HG03064 (cell line): ENCODE results near the gene CACNA2D3.
"Not testable (repeated sequence)": the region's sequence is repeated elsewhere in the genome, so short reads cannot be mapped to it uniquely, and the experiment has no call there.

ENCODE experiments used
- ATAC-seq: cut with Tn5 transposase; IDR thresholded peaks from one replicate; pipeline ENCODE4 v1.9.1; 2021; ENCODE audit warnings: low read depth; ENCODE audit not compliant: unreplicated experiment

The CACNA2D3 gene

DNA sequence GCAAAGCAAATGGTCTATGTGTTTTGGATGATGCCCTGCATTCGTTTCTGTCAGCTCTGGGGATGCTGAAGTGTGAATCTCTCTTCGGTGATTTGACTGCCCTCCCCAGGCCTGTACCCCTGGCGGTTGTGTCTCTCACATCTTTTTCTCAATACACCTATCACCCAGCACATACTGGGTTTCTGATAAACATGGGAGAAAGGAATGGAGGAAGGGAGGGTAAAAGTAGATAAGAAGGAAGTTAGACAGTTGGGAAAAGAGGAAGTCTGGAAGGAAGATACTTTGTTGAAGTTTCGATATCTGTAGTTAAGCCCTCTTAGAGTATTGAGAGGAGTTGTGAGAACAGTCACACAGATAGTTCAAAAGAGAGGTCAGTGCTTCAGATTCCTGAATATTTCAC is 841.3 kb downstream of the CACNA2D3 start:
- ATAC-seq: no peak

DNA sequence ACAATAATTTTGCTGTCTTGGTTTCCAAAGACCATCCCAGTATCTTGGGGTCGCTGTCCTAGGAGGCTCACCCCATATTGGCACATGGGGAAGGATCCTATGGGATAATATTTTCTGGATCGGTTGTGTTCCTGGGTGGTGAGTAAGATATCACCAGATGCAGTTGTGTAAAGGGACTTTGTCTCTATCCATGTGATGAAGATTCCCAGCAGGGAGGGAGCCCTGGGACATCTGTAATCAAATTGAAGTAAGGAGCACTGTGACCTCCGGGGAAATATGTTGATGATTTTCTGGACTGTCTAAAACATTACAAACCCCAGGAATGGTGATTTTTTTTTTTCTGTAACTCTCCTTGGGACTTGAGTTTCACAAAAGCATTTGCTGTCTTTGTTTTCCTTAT is 841.7 kb downstream of the CACNA2D3 start:
- ATAC-seq: no peak

DNA sequence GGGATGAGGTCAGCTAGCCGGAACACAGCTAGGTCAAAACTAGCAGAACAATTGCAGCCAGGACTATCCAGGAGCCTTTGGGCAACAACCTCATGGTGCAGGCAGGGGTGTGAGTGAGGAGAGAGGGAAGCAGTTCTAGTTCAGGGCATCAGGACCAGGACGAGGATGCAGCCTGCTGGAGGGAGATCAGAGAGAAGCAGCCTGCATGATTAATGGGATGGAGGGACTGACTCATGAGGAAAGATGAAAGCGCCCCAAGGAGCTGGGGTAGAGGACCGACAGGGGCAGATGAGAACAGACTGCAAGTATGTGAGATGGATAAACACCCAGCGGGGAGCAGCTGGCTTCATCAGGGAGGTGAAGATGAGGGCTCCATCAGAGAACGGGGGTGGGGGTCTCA is 843.4 kb downstream of the CACNA2D3 start:
- no peak for ATAC-seq

DNA sequence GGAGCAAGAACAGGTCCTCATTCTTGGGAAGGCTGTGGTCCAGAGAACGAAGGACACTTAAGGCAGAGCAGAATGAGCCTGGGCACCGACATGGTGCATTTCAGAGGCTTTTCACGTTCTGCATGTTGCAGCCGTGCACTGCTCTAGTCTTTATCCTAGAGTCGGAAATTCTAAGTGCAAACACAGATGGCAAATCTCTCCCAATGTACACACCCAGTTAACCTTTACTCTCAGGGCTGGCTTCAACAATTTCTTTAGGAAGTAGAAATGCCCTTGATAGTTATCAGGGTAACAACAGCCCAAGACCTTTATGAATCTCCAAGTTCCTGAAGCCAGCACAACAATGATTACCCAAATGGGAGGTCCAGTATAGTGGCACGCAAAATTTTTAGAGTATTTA is 844.6 kb downstream of the CACNA2D3 start:
- ATAC-seq: no peak

DNA sequence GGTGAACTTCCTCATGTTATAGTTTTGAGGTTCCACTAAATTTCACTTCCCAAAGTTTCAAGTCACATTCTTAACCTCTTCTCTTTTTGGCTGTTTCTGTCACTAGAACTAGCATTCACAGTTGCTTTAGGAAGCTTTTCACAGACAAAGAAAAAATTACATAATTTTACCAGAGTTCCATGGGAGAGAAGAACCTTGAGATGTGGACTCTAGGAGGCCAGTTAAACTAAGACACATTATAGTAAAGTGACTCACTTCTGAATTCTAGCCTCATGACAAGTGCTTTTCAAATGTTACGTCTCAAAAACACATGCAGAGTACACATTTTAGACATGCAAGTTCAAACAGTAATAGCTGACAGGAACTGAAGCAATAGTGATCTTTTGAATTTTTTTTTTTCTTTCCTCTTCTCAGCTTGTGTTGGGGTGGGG is 845.4 kb downstream of the CACNA2D3 start:
- ATAC-seq: no peak

DNA sequence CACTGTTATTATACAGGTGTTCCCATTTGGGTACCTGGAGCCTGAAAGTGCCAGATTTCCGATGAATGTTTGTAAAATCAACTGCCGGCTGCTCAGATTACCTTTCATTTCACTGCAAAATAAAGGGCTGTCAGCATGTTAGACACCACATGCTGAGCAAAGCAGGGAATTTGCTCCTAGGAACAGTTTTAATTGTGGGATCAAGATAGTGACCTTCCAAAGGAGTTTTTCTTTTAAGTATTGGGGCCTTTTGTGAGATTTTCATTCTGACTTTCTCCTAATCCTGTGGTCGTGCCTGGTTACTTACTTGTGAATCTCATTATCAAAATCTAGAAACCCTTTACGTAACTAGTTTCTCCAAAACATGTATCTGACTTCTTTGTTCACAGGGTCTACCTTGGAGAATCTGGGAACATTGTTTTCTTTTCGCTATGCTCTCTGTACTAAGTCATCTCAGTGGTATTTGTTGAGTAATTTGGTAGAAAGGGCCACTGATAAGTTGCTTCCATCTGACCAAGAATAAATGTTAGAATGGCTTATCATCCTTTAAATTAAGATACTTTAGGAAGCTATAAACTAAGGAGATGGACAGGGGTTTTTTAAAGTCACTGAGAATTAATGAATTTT is 846.3 kb downstream of the CACNA2D3 start:
- no peak for ATAC-seq

DNA sequence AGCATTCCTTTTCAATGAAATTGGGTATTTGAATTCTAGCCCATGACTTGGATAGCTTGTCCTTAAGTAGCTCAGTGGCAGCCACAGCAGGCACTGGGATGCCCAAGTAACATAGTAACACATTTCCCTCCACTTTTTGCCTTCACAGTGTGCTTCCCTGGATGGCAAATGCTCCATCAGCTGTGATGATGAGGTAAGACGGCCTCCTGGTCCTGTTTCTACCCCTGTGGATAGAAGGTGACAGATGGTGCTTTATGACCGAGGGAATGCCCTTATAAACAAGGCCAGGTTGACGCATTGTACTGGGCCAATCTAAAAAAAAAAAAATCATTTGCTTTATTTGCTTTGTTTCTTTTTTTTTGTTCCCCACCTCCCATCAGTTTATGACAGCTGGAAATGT is 847.3 kb downstream of the CACNA2D3 start:
- no peak for ATAC-seq

DNA sequence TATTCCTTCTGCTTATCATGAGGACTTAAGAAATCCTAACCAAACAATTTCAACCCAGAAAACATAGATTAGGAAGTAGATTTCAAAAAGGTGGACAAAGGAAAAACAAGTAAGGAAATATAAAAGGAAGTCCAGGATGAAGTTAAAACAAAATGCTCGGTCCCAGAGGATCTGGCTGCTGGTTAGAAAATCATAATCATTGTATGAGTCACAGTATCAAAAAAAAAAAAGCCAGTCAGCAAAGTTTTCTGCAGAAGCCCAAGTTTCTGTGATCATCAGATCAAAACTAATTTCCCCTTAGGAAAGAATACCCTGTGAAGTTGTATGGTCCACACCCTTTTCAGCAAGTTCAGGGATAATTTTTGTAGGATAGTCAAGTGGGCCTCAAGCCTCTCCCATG is 848.5 kb downstream of the CACNA2D3 start:
- no peak for ATAC-seq

DNA sequence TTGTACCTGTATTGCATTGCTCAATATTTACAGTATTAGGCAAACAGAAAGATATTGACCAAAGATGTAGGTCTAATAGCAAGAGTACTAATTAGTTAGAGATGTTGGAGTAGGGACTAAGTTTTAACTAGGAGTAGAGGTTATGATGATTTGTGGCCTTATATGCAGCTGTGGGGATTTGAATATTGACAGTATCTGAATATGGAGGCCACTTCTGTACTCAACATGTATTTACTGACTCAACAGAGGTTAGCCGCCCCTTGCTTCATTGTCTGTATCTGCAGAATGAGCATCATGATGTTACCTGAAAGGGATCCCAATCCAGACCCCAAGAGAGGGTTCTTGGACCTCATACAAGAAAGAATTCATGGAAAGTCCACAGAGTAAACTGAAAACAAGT is 855.1 kb downstream of the CACNA2D3 start:
- ATAC-seq: no peak

DNA sequence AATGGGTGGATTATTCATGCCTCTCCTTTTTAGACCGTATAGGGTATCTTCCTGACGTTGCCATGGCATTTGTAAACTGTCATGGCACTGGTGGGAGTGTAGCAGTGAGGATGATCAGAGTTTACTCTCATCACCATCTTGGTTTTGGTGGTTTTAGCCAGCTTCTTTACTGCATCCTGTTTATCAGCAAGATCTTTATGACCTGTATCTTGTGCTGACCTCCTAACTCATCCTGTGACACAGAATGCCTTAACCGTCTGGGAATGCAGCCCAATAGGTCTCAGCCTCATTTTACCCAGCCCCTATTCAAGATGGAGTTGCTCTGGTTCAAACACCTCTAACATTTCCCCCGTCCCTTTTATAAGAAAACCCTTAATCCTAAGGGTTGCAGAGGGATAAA is 855.6 kb downstream of the CACNA2D3 start:
- ATAC-seq: not testable (repeated sequence)

DNA sequence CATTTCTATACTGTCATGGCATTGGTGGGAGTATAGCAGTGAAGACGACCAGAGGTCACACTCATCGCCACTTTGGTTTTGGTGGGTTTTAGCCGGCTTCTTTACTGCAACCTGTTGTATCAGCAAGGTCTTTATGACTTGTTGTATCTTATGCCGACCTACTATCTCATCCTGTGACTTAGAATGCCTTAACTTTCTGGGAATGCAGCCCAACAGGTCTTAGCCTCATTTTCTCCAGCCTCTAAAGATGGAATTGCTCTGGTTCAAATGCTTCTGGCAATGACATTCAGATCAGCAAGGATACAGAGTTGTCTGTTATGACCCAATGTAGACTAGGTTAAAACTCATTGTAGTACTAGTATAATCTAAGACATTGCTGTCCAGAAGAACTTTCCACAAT is 860.5 kb downstream of the CACNA2D3 start:
- ATAC-seq: no peak

DNA sequence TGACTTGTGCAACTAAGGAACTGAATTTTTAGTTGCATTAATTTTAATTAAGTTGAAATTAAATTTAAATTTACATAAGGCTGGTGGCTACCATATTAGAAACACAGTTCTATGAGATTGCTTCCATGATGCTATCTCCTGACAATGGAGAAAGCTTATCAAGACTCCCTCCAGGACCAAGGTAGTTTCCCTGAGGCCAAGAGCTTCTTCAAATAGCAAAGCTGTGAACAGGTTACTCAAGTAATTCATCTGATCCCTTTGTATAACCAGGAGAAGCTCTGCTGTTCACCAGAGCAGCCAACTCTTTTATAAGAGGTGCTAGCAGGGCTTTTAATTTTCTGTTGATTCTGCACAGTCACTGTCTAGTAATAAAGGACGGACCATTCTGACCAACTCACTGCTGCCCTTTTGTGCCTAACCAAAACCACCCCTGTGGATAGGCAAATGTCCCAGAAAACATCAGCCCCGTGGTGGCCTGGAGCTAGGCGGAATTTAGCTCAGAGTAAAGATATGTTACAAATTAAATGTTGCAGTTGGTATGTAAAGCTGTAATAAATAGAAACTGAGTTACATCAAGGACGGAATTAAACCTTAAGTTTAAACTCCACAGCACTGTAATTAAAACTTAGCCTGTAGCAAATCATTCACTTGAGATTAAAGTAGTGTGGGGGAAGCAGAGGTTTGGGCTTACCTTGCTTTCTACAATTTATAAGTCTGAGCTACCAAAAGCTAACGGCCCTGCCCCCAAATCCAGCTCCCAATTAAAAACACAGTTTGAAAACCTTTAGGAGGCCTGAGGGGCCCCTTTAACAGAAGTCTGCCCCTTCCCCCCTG is 861.1 kb downstream of the CACNA2D3 start:
- no peak for ATAC-seq

DNA sequence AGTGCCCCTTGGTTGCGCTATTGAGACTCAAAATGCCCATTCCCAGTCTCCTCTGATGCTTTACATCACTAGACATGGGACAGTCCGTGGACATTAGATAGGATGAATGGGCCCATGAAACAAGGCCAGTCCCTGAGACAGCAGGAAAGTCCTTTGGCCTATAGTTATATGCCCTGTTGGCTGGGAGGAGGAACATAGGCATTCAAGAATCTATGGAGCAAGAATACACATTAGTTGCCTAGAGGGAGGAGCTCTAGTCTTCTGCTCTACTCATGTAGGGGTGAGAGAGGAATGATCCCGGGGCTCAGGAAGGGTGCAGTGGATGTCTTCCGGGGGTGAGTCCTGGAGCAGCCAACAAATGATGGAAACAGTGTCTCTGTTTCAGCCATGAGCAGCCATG is 863.5 kb downstream of the CACNA2D3 start:
- ATAC-seq: no peak

DNA sequence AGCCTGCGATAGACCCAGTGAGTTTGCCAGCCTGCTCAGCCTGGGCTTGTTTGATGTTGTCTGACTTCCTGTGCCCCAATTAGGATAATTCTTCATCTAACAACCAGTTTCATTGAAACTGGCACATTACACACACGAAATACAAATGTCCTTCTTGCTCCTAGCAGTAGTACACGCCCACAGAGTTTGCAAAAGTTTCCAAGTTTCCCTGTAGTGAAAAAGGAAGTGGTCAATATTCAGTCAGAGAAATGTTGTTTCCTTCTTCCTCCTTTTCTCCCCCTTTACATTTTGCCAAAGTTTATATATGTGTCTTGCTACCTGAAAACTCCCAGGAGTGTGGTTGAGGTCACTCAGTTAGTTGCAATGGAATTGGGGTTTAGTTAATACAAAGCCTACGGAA is 863.9 kb downstream of the CACNA2D3 start:
- no peak for ATAC-seq

DNA sequence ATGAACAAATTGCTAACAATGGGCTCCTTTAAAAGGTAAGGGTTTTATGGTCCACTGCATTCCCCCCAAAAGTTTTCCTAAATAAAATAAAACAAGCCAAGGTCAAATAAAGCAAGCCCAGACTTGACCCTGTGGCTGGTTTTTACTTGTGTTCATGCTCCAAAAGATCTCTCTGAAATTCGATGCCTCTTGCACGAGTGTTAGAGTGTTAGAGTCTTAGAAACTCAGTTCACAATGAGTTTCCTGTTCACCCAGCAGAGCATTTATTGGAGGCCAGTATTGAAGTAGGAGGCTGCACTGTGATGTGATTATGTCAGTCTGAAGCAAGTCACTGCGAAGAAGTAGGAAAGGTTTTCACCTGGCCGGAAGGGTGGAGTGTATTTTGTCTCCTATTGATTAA is 865.4 kb downstream of the CACNA2D3 start:
- ATAC-seq: no peak

DNA sequence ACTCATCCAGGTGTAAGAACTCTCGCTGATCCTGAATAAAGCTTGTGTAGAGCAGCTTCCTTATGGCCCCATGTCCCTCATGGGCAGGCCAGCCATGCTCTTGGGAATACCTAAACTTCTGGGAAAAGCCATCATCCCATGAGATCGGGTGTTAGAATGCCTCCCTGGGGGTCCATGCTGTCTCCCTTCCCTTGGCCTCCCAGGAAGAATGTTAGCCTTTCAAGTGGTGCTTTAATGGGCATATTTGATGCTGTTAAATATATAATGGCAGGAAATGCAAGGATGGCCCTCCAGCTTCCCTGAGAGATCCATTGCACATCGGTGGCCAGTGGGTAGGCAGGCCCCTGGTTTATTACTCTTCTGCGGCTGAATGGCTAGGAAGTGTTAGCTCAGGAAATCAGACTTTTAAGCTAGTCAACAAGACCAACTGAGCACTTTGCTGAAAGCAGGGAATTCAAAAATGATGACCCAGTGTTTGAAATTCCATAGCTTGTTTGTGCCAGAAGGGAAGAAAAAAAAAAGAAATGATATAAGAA is 866.0 kb downstream of the CACNA2D3 start:
- ATAC-seq: no peak

DNA sequence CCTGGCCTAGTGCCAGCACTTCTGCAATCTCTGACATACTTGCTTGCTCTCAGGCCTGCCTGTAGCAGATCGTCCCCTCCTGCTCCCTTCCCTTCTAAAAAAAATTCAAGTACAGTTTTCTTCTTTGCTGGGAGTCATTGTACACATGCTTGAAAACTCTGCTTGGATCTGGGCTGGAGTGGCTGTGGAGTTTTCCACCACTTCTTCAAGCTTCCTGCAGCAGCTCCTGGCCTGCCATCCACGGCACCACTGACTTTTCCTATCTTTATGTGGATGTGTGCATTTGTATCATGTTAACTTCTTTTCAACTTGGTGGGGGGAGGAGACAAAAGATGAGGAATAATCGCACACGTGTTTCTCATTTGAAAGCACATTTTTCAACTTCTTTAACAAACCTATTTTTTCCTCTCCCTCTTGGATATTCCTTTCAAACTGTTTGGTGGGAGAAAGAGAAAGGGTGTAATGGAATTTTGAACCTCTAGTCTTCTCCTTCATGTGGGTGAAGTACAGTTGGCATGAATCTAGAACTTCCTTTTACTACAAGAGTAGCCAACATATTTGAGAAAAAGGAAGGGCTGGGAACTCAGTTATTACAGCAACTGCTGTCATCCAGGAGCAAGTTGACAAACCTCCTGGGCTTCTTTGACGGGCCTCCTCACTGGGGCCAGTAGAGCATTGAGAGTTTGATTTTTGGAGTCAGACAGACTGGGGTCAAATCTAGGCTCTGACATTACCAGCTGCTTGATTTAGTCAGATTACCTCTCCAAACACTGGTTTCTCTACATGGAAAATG is 866.7 kb downstream of the CACNA2D3 start:
- no peak for ATAC-seq

DNA sequence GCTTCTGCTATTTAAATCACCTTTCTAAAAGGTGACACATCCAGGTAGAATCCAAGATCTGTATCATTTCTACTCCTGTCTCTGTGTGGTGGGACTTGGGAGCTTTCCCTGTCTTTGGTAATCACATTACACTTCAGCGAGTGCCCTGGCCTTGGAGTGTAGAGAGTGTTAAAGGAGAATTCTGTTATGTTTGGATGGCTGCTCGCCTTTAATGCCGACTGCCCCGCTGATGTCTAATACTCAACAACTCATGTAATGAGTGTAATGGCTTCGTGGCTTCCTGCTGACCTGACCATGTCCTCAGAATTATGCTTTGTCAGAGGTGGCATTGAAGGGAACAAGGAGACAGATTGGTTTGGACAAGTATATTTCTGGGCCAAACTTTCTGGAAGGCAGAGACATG is 871.8 kb downstream of the CACNA2D3 start:
- no peak for ATAC-seq

DNA sequence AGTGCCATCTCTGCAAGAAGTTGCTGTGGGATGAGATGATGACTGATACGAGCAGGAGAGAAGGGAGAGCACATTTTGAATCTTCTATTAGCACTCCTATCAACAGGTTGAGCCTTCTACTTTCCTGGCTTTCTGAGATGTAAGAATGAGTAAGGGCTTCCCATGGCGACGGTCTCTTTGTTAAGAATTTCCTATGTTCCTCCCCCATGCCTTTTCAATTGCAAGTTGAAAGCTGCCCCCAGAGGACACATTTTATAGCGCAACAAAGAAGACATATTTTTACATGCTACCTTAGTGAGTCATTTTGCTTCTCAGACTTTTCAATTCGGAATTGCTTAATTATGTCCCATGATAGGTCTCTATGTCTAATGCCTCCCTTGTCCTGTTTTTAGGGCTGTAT is 876.8 kb downstream of the CACNA2D3 start:
- ATAC-seq: no peak

DNA sequence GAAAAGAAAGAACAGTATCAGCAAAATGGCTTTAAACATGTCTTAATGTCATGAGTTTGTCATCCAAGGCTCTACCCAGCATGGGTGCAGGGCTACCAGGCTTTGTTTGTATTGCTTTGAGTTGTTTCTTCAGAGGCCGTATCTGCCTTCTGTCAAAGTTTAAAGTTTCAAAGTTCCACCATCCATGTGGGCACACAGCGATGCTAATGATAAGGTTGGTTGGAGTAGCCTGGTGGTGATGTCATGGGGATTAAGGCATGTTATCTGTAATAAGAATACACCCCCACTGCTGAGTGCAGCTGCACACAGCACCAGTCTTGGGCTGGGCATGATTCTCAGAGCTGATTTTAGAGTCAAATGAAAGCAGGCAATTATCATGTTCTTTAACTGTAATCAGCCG is 877.5 kb downstream of the CACNA2D3 start:
- ATAC-seq: no peak

DNA sequence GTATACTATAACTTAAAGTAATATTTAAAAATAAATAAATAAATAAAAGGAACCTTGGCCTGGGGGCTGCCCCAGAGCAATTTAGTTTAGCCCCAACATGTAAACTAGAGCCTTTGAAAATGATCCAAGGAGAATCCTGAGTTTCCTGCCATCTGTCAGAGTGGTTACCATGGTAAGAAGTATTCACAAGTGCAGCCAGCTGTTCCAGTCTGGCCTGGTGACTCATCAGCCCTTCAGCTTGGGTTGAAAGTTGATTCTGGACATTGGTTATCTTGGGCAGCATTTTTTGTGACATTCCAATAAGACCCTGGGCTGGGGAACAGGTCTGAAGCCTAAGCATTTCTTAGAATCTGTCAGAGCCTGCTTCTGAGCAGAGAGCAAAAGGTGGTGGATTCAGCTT is 878.2 kb downstream of the CACNA2D3 start:
- ATAC-seq: no peak
